Measurements from ENCODE around the gene SH3BGRL.
"Not testable (repeated sequence)": the region's sequence is repeated elsewhere in the genome, so short reads cannot be mapped to it uniquely, and the experiment has no call there.

Gene SH3BGRL

DNA sequence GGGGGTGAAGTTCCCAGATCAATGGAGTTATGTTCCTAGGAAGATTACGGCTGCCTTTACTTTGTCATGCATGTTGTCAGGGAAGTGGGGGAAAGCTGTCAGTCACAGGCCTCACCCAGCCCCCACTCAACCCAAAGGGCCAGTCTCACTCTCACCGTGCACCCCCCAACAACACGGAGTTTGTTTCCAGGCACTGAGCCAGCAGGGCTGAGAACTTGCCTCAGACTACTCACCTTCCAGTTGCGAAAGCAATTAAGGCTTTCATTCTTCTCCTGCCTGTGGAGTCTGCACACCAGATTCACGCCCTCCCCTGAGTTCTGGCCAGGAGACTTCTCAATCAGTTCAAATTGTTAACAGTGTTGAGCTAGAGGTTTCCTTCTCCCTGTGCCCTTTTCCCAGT is 114.3 kb downstream of the SH3BGRL start:
- H2AFZ ChIP-seq (ENCODE audit: low read depth, low read length) = no peak overlapping the region
- no peak for DNase-seq
- H3K79me1 ChIP-seq (replicated peaks; ENCODE audit: low read length, poor library complexity, severe bottlenecking) = no peaks in the 10 kb centered on the region
- no peak overlapping the region for H3K4ac ChIP-seq (ENCODE audit: low read depth in 1 of 2, low read length in 2 of 2)
- WGBS = 100% methylated on average over 3 of the region's 5 CpGs
- H3K9ac ChIP-seq (ENCODE audit: low read length) = no peak overlapping the region
- no peak overlapping the region for H3K27ac ChIP-seq (ENCODE audit: low read length, poor library complexity, severe bottlenecking)
- no peak overlapping the region for H2BK120ac ChIP-seq (ENCODE audit: low read depth, low read length)
- no peaks in the 10 kb centered on the region for H3K9me3 ChIP-seq (ENCODE audit: control insufficient read depth, low read length)
- no peak overlapping the region for H2AK5ac ChIP-seq (ENCODE audit: low read length, severe bottlenecking)
- H3K27me3 ChIP-seq (ENCODE audit: control insufficient read depth in 1 of 2, insufficient read depth in 1 of 2, low read length in 2 of 2) = no peaks in the 10 kb centered on the region
- peaks cover 0 to 4% of the 10 kb centered on the region in 2 experiments for H3K36me3 ChIP-seq (ENCODE audit: control insufficient read depth in 1 of 2, insufficient read depth in 2 of 2, low read depth in 1 of 2, low read length in 2 of 2)
- no peak overlapping the region for H2BK12ac ChIP-seq (ENCODE audit: low read length in 2 of 2)
- H3K14ac ChIP-seq (ENCODE audit: low read length in 2 of 2) = no peak overlapping the region
- no peak overlapping the region for H4K91ac ChIP-seq (ENCODE audit: low read length)
- H2BK5ac ChIP-seq (ENCODE audit: low read depth, low read length, poor library complexity, severe bottlenecking) = no peak overlapping the region
- no peak overlapping the region for H2BK15ac ChIP-seq (ENCODE audit: low read depth, poor library complexity, severe bottlenecking)
- H3K4me3 ChIP-seq (ENCODE audit: insufficient read depth in 1 of 2, low read depth in 1 of 2, low read length in 2 of 2) = no peak overlapping the region
- no peak overlapping the region for H3K4me2 ChIP-seq (ENCODE audit: low read length, poor library complexity, severe bottlenecking)
- H4K8ac ChIP-seq (ENCODE audit: low read length) = no peak overlapping the region
- no peak overlapping the region for H3K23ac ChIP-seq (ENCODE audit: low read length in 2 of 2)
- H3K4me1 ChIP-seq (ENCODE audit: control insufficient read depth, insufficient read depth, low read depth, low read length) = no peaks in the 10 kb centered on the region
- no peak overlapping the region for H3K18ac ChIP-seq (ENCODE audit: low read depth in 1 of 2, low read length in 2 of 2)

DNA sequence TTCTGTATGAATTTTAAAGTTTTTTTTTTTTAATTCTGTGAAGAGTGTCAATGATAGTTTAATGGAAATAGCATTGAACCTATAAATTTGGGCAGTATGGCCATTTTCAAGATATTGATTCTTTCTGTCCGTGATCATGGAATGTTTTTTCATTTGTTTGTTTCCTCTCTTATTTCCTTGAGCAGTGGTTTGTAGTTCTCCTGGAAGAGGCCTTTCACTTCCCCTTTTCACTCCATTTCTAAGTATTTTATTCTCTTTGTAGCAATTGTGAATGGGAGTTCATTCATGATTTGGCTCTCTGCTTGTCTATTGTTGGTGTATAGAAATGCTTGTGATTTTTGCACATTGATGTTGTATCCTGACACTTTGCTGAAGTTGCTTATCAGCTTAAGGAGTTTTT is 129.8 kb downstream of the SH3BGRL start:
- not testable (repeated sequence) for H3K4me3 ChIP-seq (ENCODE audit: insufficient read depth in 1 of 2, low read depth in 1 of 2, low read length in 2 of 2); H4K91ac ChIP-seq (ENCODE audit: low read length); H3K4me2 ChIP-seq (ENCODE audit: low read length, poor library complexity, severe bottlenecking); H3K79me1 ChIP-seq (replicated peaks; ENCODE audit: low read length, poor library complexity, severe bottlenecking); H3K36me3 ChIP-seq (ENCODE audit: control insufficient read depth in 1 of 2, insufficient read depth in 2 of 2, low read depth in 1 of 2, low read length in 2 of 2); DNase-seq; H3K14ac ChIP-seq (ENCODE audit: low read length in 2 of 2); H3K9me3 ChIP-seq (ENCODE audit: control insufficient read depth, low read length); H2AFZ ChIP-seq (ENCODE audit: low read depth, low read length); H2AK5ac ChIP-seq (ENCODE audit: low read length, severe bottlenecking); H2BK12ac ChIP-seq (ENCODE audit: low read length in 2 of 2); H2BK120ac ChIP-seq (ENCODE audit: low read depth, low read length); H3K27ac ChIP-seq (ENCODE audit: low read length, poor library complexity, severe bottlenecking); H4K8ac ChIP-seq (ENCODE audit: low read length); H3K18ac ChIP-seq (ENCODE audit: low read depth in 1 of 2, low read length in 2 of 2); H3K23ac ChIP-seq (ENCODE audit: low read length in 2 of 2); H2BK5ac ChIP-seq (ENCODE audit: low read depth, low read length, poor library complexity, severe bottlenecking); H2BK15ac ChIP-seq (ENCODE audit: low read depth, poor library complexity, severe bottlenecking); H3K4me1 ChIP-seq (ENCODE audit: control insufficient read depth, insufficient read depth, low read depth, low read length); H3K4ac ChIP-seq (ENCODE audit: low read depth in 1 of 2, low read length in 2 of 2); H3K27me3 ChIP-seq (ENCODE audit: control insufficient read depth in 1 of 2, insufficient read depth in 1 of 2, low read length in 2 of 2); H3K9ac ChIP-seq (ENCODE audit: low read length)
- no CpG with 5 or more reads among the region's 1 CpG for WGBS

DNA sequence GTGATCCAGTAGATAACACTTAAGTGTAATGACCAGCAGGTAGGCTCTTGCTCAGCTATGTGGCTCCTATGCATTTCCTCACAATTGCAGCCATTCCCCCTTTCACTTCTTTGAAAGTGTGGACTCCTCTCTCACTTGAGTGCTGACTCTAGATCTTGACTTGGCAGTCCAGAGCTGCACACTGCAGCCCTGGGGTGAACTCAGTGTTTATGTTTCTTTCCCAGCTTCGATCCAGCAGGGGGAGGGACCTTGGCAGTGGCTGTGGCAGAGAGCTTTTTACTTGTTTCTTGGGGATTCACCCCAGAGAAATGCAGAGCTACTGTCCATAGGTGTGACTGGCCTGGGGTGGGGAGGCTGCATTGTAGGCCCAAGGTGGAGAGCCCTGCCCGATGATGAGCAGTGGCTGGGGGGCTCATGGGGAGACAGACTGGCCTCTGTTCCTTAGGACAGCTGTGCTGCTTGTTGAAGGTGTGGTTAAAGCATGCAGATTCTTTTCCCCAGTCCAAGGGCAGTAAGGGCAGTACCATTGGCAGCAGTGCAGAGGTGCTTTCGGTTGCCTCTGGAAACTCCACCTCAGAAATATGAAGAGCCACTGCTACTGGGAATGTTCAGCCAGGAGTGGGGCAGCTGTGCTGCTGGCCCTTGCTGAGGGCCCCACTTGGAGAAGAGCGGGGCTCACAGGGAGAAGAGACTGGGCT is 134.7 kb downstream of the SH3BGRL start:
- Histone ChIP-seq H3K27me3 (ENCODE audit: control insufficient read depth in 1 of 2, insufficient read depth in 1 of 2, low read length in 2 of 2) (no peaks in the 10 kb centered on the region), H2BK15ac (ENCODE audit: low read depth, poor library complexity, severe bottlenecking) (no peak overlapping the region), H2AFZ (ENCODE audit: low read depth, low read length) (no peak overlapping the region), H2BK12ac (ENCODE audit: low read length in 2 of 2) (no peak overlapping the region), H3K79me1 (replicated peaks; ENCODE audit: low read length, poor library complexity, severe bottlenecking) (no peaks in the 10 kb centered on the region), H3K23ac (ENCODE audit: low read length in 2 of 2) (no peak overlapping the region), H4K91ac (ENCODE audit: low read length) (no peak overlapping the region), H3K27ac (ENCODE audit: low read length, poor library complexity, severe bottlenecking) (no peak overlapping the region), H4K8ac (ENCODE audit: low read length) (no peak overlapping the region), H3K18ac (ENCODE audit: low read depth in 1 of 2, low read length in 2 of 2) (no peak overlapping the region), H3K14ac (ENCODE audit: low read length in 2 of 2) (no peak overlapping the region), H3K9me3 (ENCODE audit: control insufficient read depth, low read length) (no peaks in the 10 kb centered on the region), H2AK5ac (ENCODE audit: low read length, severe bottlenecking) (no peak overlapping the region), H3K4me3 (ENCODE audit: insufficient read depth in 1 of 2, low read depth in 1 of 2, low read length in 2 of 2) (no peak overlapping the region), H3K36me3 (ENCODE audit: control insufficient read depth in 1 of 2, insufficient read depth in 2 of 2, low read depth in 1 of 2, low read length in 2 of 2) (peaks cover 0 to 3% of the 10 kb centered on the region in 2 experiments), H3K4ac (ENCODE audit: low read depth in 1 of 2, low read length in 2 of 2) (no peak overlapping the region), H2BK5ac (ENCODE audit: low read depth, low read length, poor library complexity, severe bottlenecking) (no peak overlapping the region), H3K4me1 (ENCODE audit: control insufficient read depth, insufficient read depth, low read depth, low read length) (peaks cover 2% of the 10 kb centered on the region), H3K9ac (ENCODE audit: low read length) (no peak overlapping the region), H2BK120ac (ENCODE audit: low read depth, low read length) (no peak overlapping the region), H3K4me2 (ENCODE audit: low read length, poor library complexity, severe bottlenecking) (no peak overlapping the region)
- peak; percentile 31 for DNase-seq
- WGBS = 84% methylated on average over 4 of the region's 4 CpGs

DNA sequence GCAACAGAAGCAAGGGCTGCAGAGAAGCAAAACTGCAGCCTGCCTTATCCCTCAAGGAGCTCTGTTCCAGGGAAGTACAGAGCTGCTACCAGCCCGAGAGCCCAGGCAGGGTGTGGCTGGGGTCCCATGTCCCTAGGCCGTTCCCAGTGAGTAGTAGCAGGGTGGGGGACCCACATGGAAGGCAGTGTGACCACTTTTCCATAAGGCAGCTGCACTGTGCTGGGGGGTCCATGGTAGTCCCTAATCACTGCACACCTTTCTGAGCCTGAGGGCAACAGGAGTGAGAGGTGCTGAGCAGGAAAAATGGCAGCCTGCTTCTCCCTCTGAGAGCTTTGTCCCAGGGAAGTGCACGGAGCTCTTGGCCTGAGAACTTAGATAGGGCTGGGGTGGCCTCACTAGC is 135.9 kb downstream of the SH3BGRL start:
- Histone ChIP-seq H3K23ac (ENCODE audit: low read length in 2 of 2) (no peak overlapping the region), H3K27ac (ENCODE audit: low read length, poor library complexity, severe bottlenecking) (no peak overlapping the region), H3K14ac (ENCODE audit: low read length in 2 of 2) (no peak overlapping the region), H3K4ac (ENCODE audit: low read depth in 1 of 2, low read length in 2 of 2) (no peak overlapping the region), H3K4me3 (ENCODE audit: insufficient read depth in 1 of 2, low read depth in 1 of 2, low read length in 2 of 2) (no peak overlapping the region), H3K79me1 (replicated peaks; ENCODE audit: low read length, poor library complexity, severe bottlenecking) (no peaks in the 10 kb centered on the region), H2BK5ac (ENCODE audit: low read depth, low read length, poor library complexity, severe bottlenecking) (no peak overlapping the region), H2BK15ac (ENCODE audit: low read depth, poor library complexity, severe bottlenecking) (no peak overlapping the region), H3K9me3 (ENCODE audit: control insufficient read depth, low read length) (no peaks in the 10 kb centered on the region), H2BK120ac (ENCODE audit: low read depth, low read length) (no peak overlapping the region), H3K18ac (ENCODE audit: low read depth in 1 of 2, low read length in 2 of 2) (no peak overlapping the region), H3K36me3 (ENCODE audit: control insufficient read depth in 1 of 2, insufficient read depth in 2 of 2, low read depth in 1 of 2, low read length in 2 of 2) (peaks cover 0 to 3% of the 10 kb centered on the region in 2 experiments), H4K8ac (ENCODE audit: low read length) (no peak overlapping the region), H3K4me2 (ENCODE audit: low read length, poor library complexity, severe bottlenecking) (no peak overlapping the region), H4K91ac (ENCODE audit: low read length) (no peak overlapping the region), H2AFZ (ENCODE audit: low read depth, low read length) (no peak overlapping the region), H3K27me3 (ENCODE audit: control insufficient read depth in 1 of 2, insufficient read depth in 1 of 2, low read length in 2 of 2) (no peaks in the 10 kb centered on the region), H3K4me1 (ENCODE audit: control insufficient read depth, insufficient read depth, low read depth, low read length) (peaks cover 2% of the 10 kb centered on the region), H3K9ac (ENCODE audit: low read length) (no peak overlapping the region), H2AK5ac (ENCODE audit: low read length, severe bottlenecking) (no peak overlapping the region), H2BK12ac (ENCODE audit: low read length in 2 of 2) (no peak overlapping the region)
- no peak for DNase-seq
- 97% methylated on average over 3 of the region's 3 CpGs for WGBS

Measured in mesenchymal stem cell (in vitro differentiated cells and primary cell).